Liver (tissue), 3 donors: Measurements from ENCODE around the gene CENPO.
A peak's percentile ranks its signal among the peaks of the same experiment; 100 is the strongest.

Experiments
- GABPA ChIP-seq, 2 donors: IDR thresholded peaks in 1 of 2; conservative IDR thresholded peaks in 1 of 2; 2 replicates each; pipeline ENCODE4 v1.6.1; 2016; ENCODE audit warnings: antibody characterized with exemption in 2 of 2, mild to moderate bottlenecking in 1 of 2, moderate library complexity in 1 of 2
- JUND ChIP-seq, 2 donors: IDR thresholded peaks; 2 replicates each; pipeline ENCODE4 v1.6.1; 2016; ENCODE audit warnings: antibody characterized with exemption in 2 of 2
- NR2F2 ChIP-seq: IDR thresholded peaks from 2 replicates; pipeline ENCODE4 v1.6.1; 2016; ENCODE audit warnings: antibody characterized with exemption
- RAD21 ChIP-seq, 2 donors: IDR thresholded peaks; 2 replicates each; pipeline ENCODE4 v1.6.1; 2016; ENCODE audit warnings: antibody characterized with exemption in 2 of 2, mild to moderate bottlenecking in 2 of 2
- REST ChIP-seq: IDR thresholded peaks from 2 replicates; pipeline ENCODE4 v1.6.1; 2016; ENCODE audit warnings: antibody characterized with exemption, mild to moderate bottlenecking
- SP1 ChIP-seq: IDR thresholded peaks from 2 replicates; pipeline ENCODE4 v1.6.1; 2018; ENCODE audit warnings: antibody characterized with exemption, mild to moderate bottlenecking
- TAF1 ChIP-seq: conservative IDR thresholded peaks from 2 replicates; pipeline ENCODE4 v1.6.1; 2016; ENCODE audit warnings: antibody characterized with exemption, mild to moderate bottlenecking
- YY1 ChIP-seq: IDR thresholded peaks from 2 replicates; pipeline ENCODE4 v1.6.1; 2016; ENCODE audit warnings: antibody characterized with exemption, mild to moderate bottlenecking
- TF ChIP-seq, protein P1 (sequence below): fragments of 150-350 bp; IDR thresholded peaks from 2 replicates; pipeline ENCODE4 v1.5.1; 2017; ENCODE audit warnings: improper control_type of control experiment, low read depth, low read length; ENCODE audit not compliant: missing input control
- donor health status: healthy.
- donor health status: healthy.

DNA sequence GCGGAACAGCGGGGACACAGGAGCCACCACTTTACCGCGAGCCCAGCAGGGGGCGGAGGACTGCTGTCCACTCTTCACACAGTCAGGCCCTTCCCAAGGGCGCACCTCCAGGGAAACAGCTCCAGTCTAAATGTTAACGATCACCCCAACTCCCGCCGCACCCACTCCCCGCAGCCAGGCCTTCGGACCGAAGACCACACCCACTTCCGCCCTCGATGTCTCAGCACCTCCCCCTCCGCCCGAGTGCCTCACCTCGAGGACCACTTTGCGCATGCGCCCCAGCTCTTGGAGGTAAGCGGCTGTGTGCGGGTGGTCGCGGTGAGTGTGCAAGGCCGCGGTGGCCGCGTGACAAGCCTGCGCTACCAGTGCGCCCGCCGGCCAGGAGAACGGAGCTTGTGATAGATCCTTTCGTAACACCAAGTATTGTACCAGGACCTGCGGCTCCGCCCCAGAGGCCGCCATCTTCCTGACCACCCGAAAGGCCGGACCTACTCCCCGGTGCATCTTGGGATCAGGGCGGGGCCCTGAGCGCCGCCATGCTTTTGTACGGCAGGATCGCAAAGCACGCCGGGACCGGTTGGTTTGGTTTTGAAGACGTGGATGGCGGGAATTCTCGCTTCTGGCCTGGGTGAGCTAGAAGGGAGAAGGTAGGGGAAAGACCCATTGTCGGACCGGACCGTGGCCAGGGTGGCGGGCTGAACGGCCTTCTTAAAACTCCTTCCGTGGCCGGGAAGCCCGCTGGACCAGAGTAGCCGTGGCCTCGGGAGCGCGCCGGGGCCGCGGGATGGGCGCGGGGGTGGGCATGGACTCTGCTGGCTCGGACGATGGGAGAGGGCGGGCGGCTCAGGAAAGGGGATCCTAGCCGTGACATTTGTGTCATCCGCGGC lies at the start of gene CENPO, which contains the start of gene PTRHD1:
- peak; percentile 20 to 49 for TF ChIP-seq JUND (IDR thresholded peaks at IDR 0.05)
- peak; percentile 26 for TF ChIP-seq NR2F2
- TF ChIP-seq, protein P1, sequence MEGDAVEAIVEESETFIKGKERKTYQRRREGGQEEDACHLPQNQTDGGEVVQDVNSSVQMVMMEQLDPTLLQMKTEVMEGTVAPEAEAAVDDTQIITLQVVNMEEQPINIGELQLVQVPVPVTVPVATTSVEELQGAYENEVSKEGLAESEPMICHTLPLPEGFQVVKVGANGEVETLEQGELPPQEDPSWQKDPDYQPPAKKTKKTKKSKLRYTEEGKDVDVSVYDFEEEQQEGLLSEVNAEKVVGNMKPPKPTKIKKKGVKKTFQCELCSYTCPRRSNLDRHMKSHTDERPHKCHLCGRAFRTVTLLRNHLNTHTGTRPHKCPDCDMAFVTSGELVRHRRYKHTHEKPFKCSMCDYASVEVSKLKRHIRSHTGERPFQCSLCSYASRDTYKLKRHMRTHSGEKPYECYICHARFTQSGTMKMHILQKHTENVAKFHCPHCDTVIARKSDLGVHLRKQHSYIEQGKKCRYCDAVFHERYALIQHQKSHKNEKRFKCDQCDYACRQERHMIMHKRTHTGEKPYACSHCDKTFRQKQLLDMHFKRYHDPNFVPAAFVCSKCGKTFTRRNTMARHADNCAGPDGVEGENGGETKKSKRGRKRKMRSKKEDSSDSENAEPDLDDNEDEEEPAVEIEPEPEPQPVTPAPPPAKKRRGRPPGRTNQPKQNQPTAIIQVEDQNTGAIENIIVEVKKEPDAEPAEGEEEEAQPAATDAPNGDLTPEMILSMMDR: peak; percentile 80
- peak; percentile 100 for TF ChIP-seq YY1
- TF ChIP-seq SP1: peak; percentile 75
- TF ChIP-seq GABPA (IDR thresholded peaks at IDR 0.05 in 1 of 2, conservative IDR thresholded peaks at IDR 0.05 in 1 of 2): peak in 1 of 2 donors; percentile 80
- peak; percentile 71 to 80 for TF ChIP-seq RAD21 (IDR thresholded peaks at IDR 0.05)
- TF ChIP-seq TAF1: peak; percentile 64
- TF ChIP-seq REST: peak; percentile 63
